Duodenal mucosa (tissue), 2 donors: ENCODE measurements around the gene LYPD5.
A peak's percentile ranks its signal among the peaks of the same experiment; 100 is the strongest.

Source experiments
- H3K27ac ChIP-seq: one replicate; pipeline ENCODE4 v1.7.0; 2013; ENCODE audit warnings: low read depth, low read length
- H3K27me3 ChIP-seq, 2 donors: one replicate each; pipeline ENCODE4 v1.7.0; 2013; ENCODE audit warnings: low read length in 2 of 2, control low read depth in 1 of 2; ENCODE audit not compliant: insufficient read depth in 2 of 2, control insufficient read depth in 1 of 2
- H3K36me3 ChIP-seq, 2 donors: one replicate each; pipeline ENCODE4 v1.7.0; 2013; ENCODE audit warnings: low read length in 2 of 2, control low read depth in 1 of 2; ENCODE audit not compliant: insufficient read depth in 2 of 2, control insufficient read depth in 1 of 2
- H3K4me1 ChIP-seq, 2 donors: one replicate each; pipeline ENCODE4 v1.7.0; 2013; ENCODE audit warnings: low read length in 2 of 2, control low read depth in 1 of 2; ENCODE audit not compliant: insufficient read depth in 2 of 2, control insufficient read depth in 1 of 2
- H3K4me3 ChIP-seq, 2 donors: one replicate each; pipeline ENCODE4 v1.7.0; 2013; ENCODE audit warnings: low read length in 2 of 2, low read depth in 1 of 2
- H3K9ac ChIP-seq, 2 donors: one replicate each; pipeline ENCODE4 v1.7.0; 2013; ENCODE audit warnings: low read length in 2 of 2, low read depth in 1 of 2
- H3K9me3 ChIP-seq, 2 donors: one replicate each; pipeline ENCODE4 v1.7.0; 2013; ENCODE audit warnings: low read length in 2 of 2, control low read depth in 1 of 2; ENCODE audit not compliant: control insufficient read depth in 1 of 2

LYPD5 gene

GRCh38 chr19:43786665-43787064 lies 15.6 kb downstream of the LYPD5 start:
- no peak overlapping the region for H3K27ac ChIP-seq

GRCh38 chr19:43784981-43785808 lies 17.1 kb downstream of the LYPD5 start:
- H3K36me3 ChIP-seq: no peaks in the 10 kb centered on the region
- H3K9me3 ChIP-seq: no peaks in the 10 kb centered on the region
- no peak overlapping the region for H3K9ac ChIP-seq
- peak overlapping the region in 1 of 2 donors; percentile 19 for H3K4me3 ChIP-seq
- H3K27ac ChIP-seq: no peak overlapping the region
- no peaks in the 10 kb centered on the region for H3K27me3 ChIP-seq
- H3K4me1 ChIP-seq: peaks cover 24 to 37% of the 10 kb centered on the region in 2 donors

More at GRCh38 chr19:43786665-43787064, 15.6 kb downstream of the LYPD5 start:
- Histone ChIP-seq H3K4me1 (peaks cover 19 to 27% of the 10 kb centered on the region in 2 donors), H3K27me3 (no peaks in the 10 kb centered on the region), H3K4me3 (no peak overlapping the region), H3K9ac (no peak overlapping the region), H3K36me3 (no peaks in the 10 kb centered on the region), H3K9me3 (no peaks in the 10 kb centered on the region)

GRCh38 chr19:43784241-43784980 lies 17.8 kb downstream of the LYPD5 start:
- Histone ChIP-seq H3K4me1 (peaks cover 27 to 45% of the 10 kb centered on the region in 2 donors), H3K27me3 (no peaks in the 10 kb centered on the region), H3K27ac (no peak overlapping the region), H3K9me3 (no peaks in the 10 kb centered on the region), H3K9ac (no peak overlapping the region), H3K36me3 (no peaks in the 10 kb centered on the region), H3K4me3 (no peak overlapping the region)

- H3K4me3 ChIP-seq: no peak overlapping the region
- H3K27ac ChIP-seq: no peak overlapping the region
- H3K4me1 ChIP-seq: peaks cover 35 to 53% of the 10 kb centered on the region in 2 donors
- no peak overlapping the region for H3K9ac ChIP-seq
- H3K27me3 ChIP-seq: no peaks in the 10 kb centered on the region
- no peaks in the 10 kb centered on the region for H3K36me3 ChIP-seq
- no peaks in the 10 kb centered on the region for H3K9me3 ChIP-seq
These were observed 18.6 kb downstream of the LYPD5 start for GRCh38 chr19:43783636-43784035.

- H3K36me3 ChIP-seq: no peaks in the 10 kb centered on the region
- no peaks in the 10 kb centered on the region for H3K9me3 ChIP-seq
- no peaks in the 10 kb centered on the region for H3K27me3 ChIP-seq
- H3K4me1 ChIP-seq: peaks cover 41 to 60% of the 10 kb centered on the region in 2 donors
- no peak overlapping the region for H3K9ac ChIP-seq
- H3K27ac ChIP-seq: no peak overlapping the region
- peak overlapping the region; percentile 41 for H3K4me3 ChIP-seq
These were observed 19.5 kb downstream of the LYPD5 start for GRCh38 chr19:43782689-43783231.

GRCh38 chr19:43782311-43782660 lies 20.0 kb downstream of the LYPD5 start:
- peaks cover 46 to 65% of the 10 kb centered on the region in 2 donors for H3K4me1 ChIP-seq
- peak overlapping the region in 1 of 2 donors; percentile 41 for H3K4me3 ChIP-seq
- no peaks in the 10 kb centered on the region for H3K36me3 ChIP-seq
- H3K9me3 ChIP-seq: no peaks in the 10 kb centered on the region
- H3K27me3 ChIP-seq: no peaks in the 10 kb centered on the region
- H3K27ac ChIP-seq: no peak overlapping the region
- no peak overlapping the region for H3K9ac ChIP-seq

GRCh38 chr19:43781630-43782310 lies 20.5 kb downstream of the LYPD5 start:
- Histone ChIP-seq H3K27me3 (no peaks in the 10 kb centered on the region), H3K4me3 (no peak overlapping the region), H3K36me3 (no peaks in the 10 kb centered on the region), H3K4me1 (peaks cover 50 to 69% of the 10 kb centered on the region in 2 donors), H3K27ac (no peak overlapping the region), H3K9ac (peak overlapping the region in 1 of 2 donors; percentile 44), H3K9me3 (no peaks in the 10 kb centered on the region)

GRCh38 chr19:43780706-43781525 lies 21.3 kb downstream of the LYPD5 start, which contains the start of gene KCNN4:
Gene KCNN4, minus strand, starts transcription at chr19:43780973. Its CDS starts 112 bp downstream, at chr19:43780861.
- H3K27me3 ChIP-seq: no peaks in the 10 kb centered on the region
- peak within 1 kb of the TSS; percentile 58 to 62 for H3K4me3 ChIP-seq
- peak within 1 kb of the TSS; percentile 39 for H3K27ac ChIP-seq

GRCh38 chr19:43779820-43780219 lies 22.4 kb downstream of the LYPD5 start:
- H3K27ac ChIP-seq: no peak overlapping the region
- no peaks in the 10 kb centered on the region for H3K36me3 ChIP-seq
- H3K4me1 ChIP-seq: peaks cover 51 to 79% of the 10 kb centered on the region in 2 donors
- peak overlapping the region; percentile 23 to 69 for H3K9ac ChIP-seq
- H3K9me3 ChIP-seq: no peaks in the 10 kb centered on the region
- peak overlapping the region; percentile 58 to 62 for H3K4me3 ChIP-seq
- H3K27me3 ChIP-seq: no peaks in the 10 kb centered on the region

More at GRCh38 chr19:43780706-43781525, 21.3 kb downstream of the LYPD5 start, which contains the start of gene KCNN4:
- H3K36me3 ChIP-seq: no peaks in the 10 kb centered on the region
- no peaks in the 10 kb centered on the region for H3K9me3 ChIP-seq
- peaks cover 50 to 76% of the 10 kb centered on the region in 2 donors for H3K4me1 ChIP-seq
- H3K9ac ChIP-seq: peak within 1 kb of the TSS; percentile 44 to 69
